Large intestine (tissue), 3 donors: ENCODE data around the gene DIDO1. TPM values are rescaled to one million over a fixed set of nuclear protein-coding genes. Genes with fewer than 3 reads are reported as not detected.
A peak's percentile ranks its signal among the peaks of the same experiment; 100 is the strongest.
"Not testable (repeated sequence)": the region's sequence is repeated elsewhere in the genome, so short reads cannot be mapped to it uniquely, and the experiment has no call there.

Experiments
- DNase-seq, 2 donors: peaks; one replicate each; pipeline versions ENCODE4 v3.0.0 to v3.0.0-alpha.2; 2013
- H3K27ac ChIP-seq: one replicate; pipeline ENCODE4 v1.5.1; 2013; ENCODE audit warnings: low read length
- H3K27me3 ChIP-seq: 2 replicates; pipeline ENCODE4 v1.6.1; 2013; ENCODE audit warnings: low read length; ENCODE audit not compliant: control insufficient read depth, insufficient read depth
- H3K36me3 ChIP-seq: 2 replicates; pipeline ENCODE4 v1.6.1; 2013; ENCODE audit warnings: low read length; ENCODE audit not compliant: control insufficient read depth, insufficient read depth
- H3K4me1 ChIP-seq: one replicate; pipeline ENCODE4 v1.6.1; 2013; ENCODE audit warnings: low read length; ENCODE audit not compliant: control insufficient read depth, insufficient read depth
- H3K4me3 ChIP-seq: one replicate; pipeline ENCODE4 v1.5.1; 2013; ENCODE audit warnings: low read length
- H3K9me3 ChIP-seq: one replicate; pipeline ENCODE4 v1.6.1; 2013; ENCODE audit warnings: mild to moderate bottlenecking, low read depth, low read length, moderate library complexity; ENCODE audit not compliant: control insufficient read depth
- WGBS: methylation state at CpG from one replicate; pipeline ENCODE4 v1.1.5; 2013; ENCODE audit warnings: low lambda C conversion rate; ENCODE audit not compliant: insufficient coverage; 5-methylcytosine and 5-hydroxymethylcytosine counted together
- polyA plus RNA-seq: library from polyadenylated mRNA; unstranded; fragments of 120-200 nt; gene quantifications from one replicate; pipeline ENCODE4 v1.2.1, GENCODE V29; 2013

The DIDO1 gene
- polyA plus RNA-seq, 1 donor: 51.6 TPM

GRCh38 chr20:62962221-62962879 is 36.0 kb upstream of the DIDO1 start:
- H3K27ac ChIP-seq: no peak overlapping the region
- no CpG with 5 or more reads among the region's 30 CpGs for WGBS

GRCh38 chr20:62961799-62962198 is 35.5 kb upstream of the DIDO1 start:
- H3K27me3 ChIP-seq: no peaks in the 10 kb centered on the region
- no peak overlapping the region for H3K4me3 ChIP-seq
- H3K27ac ChIP-seq: no peak overlapping the region
- no peaks in the 10 kb centered on the region for H3K4me1 ChIP-seq
- no peak for DNase-seq
- H3K9me3 ChIP-seq: no peaks in the 10 kb centered on the region
- 83% methylated on average over 2 of the region's 8 CpGs for WGBS
- H3K36me3 ChIP-seq: no peaks in the 10 kb centered on the region

More at GRCh38 chr20:62962221-62962879, 36.0 kb upstream of the DIDO1 start:
- H3K4me3 ChIP-seq: no peak overlapping the region
- no peaks in the 10 kb centered on the region for H3K9me3 ChIP-seq
- no peaks in the 10 kb centered on the region for H3K27me3 ChIP-seq
- no peaks in the 10 kb centered on the region for H3K4me1 ChIP-seq
- no peak for DNase-seq
- peaks cover 2% of the 10 kb centered on the region for H3K36me3 ChIP-seq

- H3K36me3 ChIP-seq: no peaks in the 10 kb centered on the region
- H3K4me3 ChIP-seq: no peak overlapping the region
- peak in 1 of 2 donors; percentile 6 for DNase-seq
- no peak overlapping the region for H3K27ac ChIP-seq
- H3K4me1 ChIP-seq: no peaks in the 10 kb centered on the region
- H3K27me3 ChIP-seq: no peaks in the 10 kb centered on the region
- no peaks in the 10 kb centered on the region for H3K9me3 ChIP-seq
- no CpG with 5 or more reads among the region's 19 CpGs for WGBS
Measured at GRCh38 chr20:62961310-62961783, 35.0 kb upstream of the DIDO1 start.

DNA sequence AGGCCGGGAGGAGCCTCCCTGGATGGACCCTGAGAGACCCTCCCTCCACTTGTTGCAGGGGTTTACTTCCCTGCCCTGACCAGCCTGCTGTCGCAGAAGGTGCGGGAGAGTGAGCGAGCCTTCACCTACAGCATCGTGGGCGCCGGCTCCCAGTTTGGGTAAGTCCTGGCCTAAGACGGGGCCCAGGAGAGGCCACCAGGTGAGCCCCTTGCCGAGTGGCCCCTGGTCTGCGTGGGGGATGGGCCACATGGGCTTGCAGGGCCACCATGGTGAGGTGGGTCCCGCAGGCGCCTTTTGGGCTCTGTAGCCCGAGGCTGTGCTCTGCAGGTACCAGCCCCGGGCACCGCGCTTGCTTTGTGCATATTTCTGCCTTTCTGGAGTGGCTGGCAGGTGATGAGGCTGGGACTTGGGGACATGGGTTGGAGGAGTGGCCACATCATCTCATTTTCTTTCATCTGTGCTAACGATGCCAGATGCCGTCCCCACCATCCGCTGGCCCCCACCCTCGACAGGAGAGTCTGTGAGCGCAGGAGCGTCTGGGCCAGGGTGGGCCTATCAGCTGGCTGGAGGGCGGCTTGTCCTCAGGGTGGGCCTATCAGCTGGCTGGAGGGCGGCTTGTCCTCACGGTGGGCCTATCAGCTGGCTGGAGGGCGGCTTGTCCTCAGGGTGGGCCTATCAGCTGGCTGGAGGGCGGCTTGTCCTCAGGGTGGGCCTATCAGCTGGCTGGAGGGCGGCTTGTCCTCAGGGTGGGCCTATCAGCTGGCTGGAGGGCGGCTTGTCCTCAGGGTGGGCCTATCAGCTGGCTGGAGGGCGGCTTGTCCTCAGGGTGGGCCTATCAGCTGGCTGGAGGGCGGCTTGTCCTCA is 34.4 kb upstream of the DIDO1 start:
- H3K9me3 ChIP-seq, H3K4me1 ChIP-seq, H3K4me3 ChIP-seq, H3K27ac ChIP-seq, H3K27me3 ChIP-seq, DNase-seq, H3K36me3 ChIP-seq: not testable (repeated sequence)
- whole genome bisulfite sequencing: no CpG with 5 or more reads among the region's 31 CpGs

GRCh38 chr20:62959998-62960436 is 33.7 kb upstream of the DIDO1 start:
- Histone ChIP-seq H3K9me3 (no peaks in the 10 kb centered on the region), H3K27me3 (no peaks in the 10 kb centered on the region), H3K27ac (no peak overlapping the region), H3K4me3 (no peak overlapping the region), H3K36me3 (no peaks in the 10 kb centered on the region), H3K4me1 (peaks cover 9% of the 10 kb centered on the region)
- DNase-seq: no peak
- WGBS: no CpG with 5 or more reads among the region's 20 CpGs

- H3K27ac ChIP-seq: no peak overlapping the region
- peaks cover 15% of the 10 kb centered on the region for H3K4me1 ChIP-seq
- H3K9me3 ChIP-seq: no peaks in the 10 kb centered on the region
- no peaks in the 10 kb centered on the region for H3K36me3 ChIP-seq
- no peak for DNase-seq
- H3K4me3 ChIP-seq: no peak overlapping the region
- H3K27me3 ChIP-seq: no peaks in the 10 kb centered on the region
- 60% methylated on average over 2 of the region's 43 CpGs for WGBS
Measured at GRCh38 chr20:62959101-62959971, 33.0 kb upstream of the DIDO1 start.

- Histone ChIP-seq H3K4me3 (no peak overlapping the region), H3K36me3 (no peaks in the 10 kb centered on the region), H3K27ac (no peak overlapping the region), H3K9me3 (no peaks in the 10 kb centered on the region), H3K4me1 (peaks cover 23% of the 10 kb centered on the region), H3K27me3 (no peaks in the 10 kb centered on the region)
- WGBS: no CpG with 5 or more reads among the region's 10 CpGs
- DNase-seq: no peak
Measured at GRCh38 chr20:62958388-62959100, 32.2 kb upstream of the DIDO1 start.

GRCh38 chr20:62957136-62958117 is 31.1 kb upstream of the DIDO1 start:
- H3K4me1 ChIP-seq: peaks cover 30% of the 10 kb centered on the region
- no peaks in the 10 kb centered on the region for H3K36me3 ChIP-seq
- H3K27ac ChIP-seq: no peak overlapping the region
- no peak for DNase-seq
- no CpG with 5 or more reads among the region's 36 CpGs for WGBS
- no peaks in the 10 kb centered on the region for H3K9me3 ChIP-seq
- no peaks in the 10 kb centered on the region for H3K27me3 ChIP-seq
- H3K4me3 ChIP-seq: no peak overlapping the region
